ENCODE data around the gene PRKCH. TPM values are rescaled to one million over a fixed set of nuclear protein-coding genes. Genes with fewer than 3 reads are reported as not detected.

The PRKCH gene
- total and polyA plus RNA-seq, 2 experiments from 2014 or later, result 2.4 to 3.5 TPM

DNA sequence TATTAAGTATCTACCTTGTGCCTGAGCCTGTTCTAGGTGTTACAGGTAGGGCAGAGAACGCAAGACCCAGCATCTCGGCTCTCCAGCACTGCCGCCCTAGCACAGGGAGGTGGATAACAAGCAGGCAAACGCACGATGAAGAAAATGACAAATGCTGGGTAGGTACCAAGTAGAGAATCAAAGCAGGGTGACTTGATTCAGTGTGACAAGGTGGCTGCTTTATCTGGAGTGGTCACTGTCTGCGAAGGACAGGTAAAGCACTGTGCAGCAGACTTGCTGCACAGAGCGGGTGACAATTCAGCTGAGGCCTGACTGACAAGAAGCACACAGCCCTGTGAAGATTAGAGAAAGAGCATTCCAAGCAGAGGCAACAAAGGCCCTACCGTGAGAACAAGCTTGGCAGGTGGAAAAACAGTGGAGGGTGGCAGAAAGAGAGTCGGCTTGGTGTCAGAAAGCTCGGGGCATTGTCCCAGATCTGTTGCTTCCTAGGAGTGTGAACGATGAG lies 12.9 kb downstream of the PRKCH start:
- no peaks in the 10 kb centered on the region for H3K9me3 ChIP-seq (ENCODE audit: low read depth)
- H4K20me1 ChIP-seq (ENCODE audit: insufficient read depth), result no peaks in the 10 kb centered on the region
- H3K79me2 ChIP-seq (ENCODE audit: insufficient read depth), result no peaks in the 10 kb centered on the region
- no peaks in the 10 kb centered on the region for H3K36me3 ChIP-seq (ENCODE audit: low read depth)
- H3K4me2 ChIP-seq (ENCODE audit: unreplicated experiment), result no peak overlapping the region
- 0 out of 2 replicates have a peak, but pooled peaks cover 7% of the 10 kb centered on the region for H3K27me3 ChIP-seq (replicated peaks; ENCODE audit: insufficient read depth)
- in situ Hi-C loops (cut with MboI), result no loop called here
- no peaks in the 10 kb centered on the region for H3K9me2 ChIP-seq (ENCODE audit: insufficient read depth)
- no peak overlapping the region for H3K27ac ChIP-seq
- no peak for DNase-seq
- H2AFZ ChIP-seq, result no peak overlapping the region
- no peak for TF ChIP-seq EZH2 (IDR thresholded peaks at IDR 0.05; ENCODE audit: insufficient read depth, poor library complexity, severe bottlenecking)
- no peak for TF ChIP-seq EZH2phosphoT487 (IDR thresholded peaks at IDR 0.05; ENCODE audit: insufficient read depth, low read depth)
- no peak overlapping the region for H3K9ac ChIP-seq
- H3F3A ChIP-seq (ENCODE audit: insufficient read depth), result no peaks in the 10 kb centered on the region
- 71 to 75% methylated on average over 11 of the region's 11 CpGs for WGBS, 2 experiments (ENCODE audit: low coverage in 1 of 2, low lambda C conversion rate in 2 of 2, missing lambda C conversion rate in 2 of 2)
- no peak overlapping the region for H3K4me3 ChIP-seq
- no peaks in the 10 kb centered on the region for H3K4me1 ChIP-seq (ENCODE audit: insufficient read depth)

DNA sequence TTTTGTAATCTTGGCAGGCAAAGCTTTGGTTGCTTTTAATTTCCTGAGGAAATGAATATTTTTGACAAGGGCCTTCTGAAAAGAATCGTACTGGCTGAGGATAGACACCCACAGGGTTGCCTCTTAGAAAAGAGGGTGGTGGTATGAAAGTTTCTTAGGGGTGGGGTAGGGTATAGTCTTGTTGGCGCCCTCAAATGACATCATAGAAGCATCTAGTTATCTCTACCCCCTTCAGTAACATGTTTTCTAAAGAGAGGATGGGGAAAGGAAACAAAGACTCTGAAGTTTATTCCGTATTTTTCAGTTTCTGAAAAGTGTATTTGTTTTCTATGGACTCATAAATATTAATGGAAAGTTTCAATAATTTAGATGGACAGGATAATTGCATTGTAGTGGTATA lies 13.7 kb downstream of the PRKCH start:
- Histone ChIP-seq H3K27ac (no peak overlapping the region), H3K79me2 (ENCODE audit: insufficient read depth) (no peaks in the 10 kb centered on the region), H3K4me2 (ENCODE audit: unreplicated experiment) (no peak overlapping the region), H2AFZ (no peak overlapping the region), H3K9me2 (ENCODE audit: insufficient read depth) (no peaks in the 10 kb centered on the region), H3K27me3 (replicated peaks; ENCODE audit: insufficient read depth) (0 out of 2 replicates have a peak, but pooled peaks cover 7% of the 10 kb centered on the region), H3K9me3 (ENCODE audit: low read depth) (no peaks in the 10 kb centered on the region), H3K9ac (no peak overlapping the region), H3F3A (ENCODE audit: insufficient read depth) (no peaks in the 10 kb centered on the region), H4K20me1 (ENCODE audit: insufficient read depth) (no peaks in the 10 kb centered on the region), H3K4me1 (ENCODE audit: insufficient read depth) (no peaks in the 10 kb centered on the region), H3K4me3 (no peak overlapping the region), H3K36me3 (ENCODE audit: low read depth) (no peaks in the 10 kb centered on the region)
- 39 to 48% methylated on average over 3 of the region's 3 CpGs for WGBS, 2 experiments (ENCODE audit: low coverage in 1 of 2, low lambda C conversion rate in 2 of 2, missing lambda C conversion rate in 2 of 2)
- in situ Hi-C loops (cut with MboI), result no loop called here
- TF ChIP-seq EZH2 (IDR thresholded peaks at IDR 0.05; ENCODE audit: insufficient read depth, poor library complexity, severe bottlenecking) (no peak), EZH2phosphoT487 (IDR thresholded peaks at IDR 0.05; ENCODE audit: insufficient read depth, low read depth) (no peak)
- DNase-seq, result no peak

DNA sequence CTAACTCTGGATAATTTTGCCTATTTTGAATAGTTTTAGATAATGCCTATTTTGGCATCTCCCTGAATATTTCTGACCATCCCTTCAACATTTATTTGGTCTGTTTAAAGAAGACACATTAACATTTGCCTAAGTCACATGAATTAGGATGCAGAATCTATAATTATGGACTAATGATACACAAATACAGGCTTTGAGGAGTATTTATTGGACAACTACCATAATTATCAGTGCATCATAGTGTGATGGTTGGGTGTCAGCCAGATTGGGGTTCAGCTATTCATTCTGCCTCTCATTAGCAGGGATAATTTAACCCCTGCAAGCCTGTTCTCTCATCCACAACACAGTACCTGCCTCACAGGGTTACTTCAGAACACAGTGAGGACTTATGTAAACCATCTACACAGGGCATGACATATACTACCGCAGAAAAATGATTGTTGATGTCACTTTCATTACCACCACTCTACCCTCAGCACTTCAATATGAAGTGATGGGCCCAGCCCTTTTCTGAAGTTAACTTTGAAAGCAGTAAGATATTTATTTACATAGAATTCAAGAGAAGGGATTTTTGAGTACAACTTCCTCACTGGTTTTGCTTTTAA lies 14.4 kb downstream of the PRKCH start:
- Histone ChIP-seq H3K4me3 (no peak overlapping the region), H3K27me3 (replicated peaks; ENCODE audit: insufficient read depth) (0 out of 2 replicates have a peak, but pooled peaks cover 7% of the 10 kb centered on the region), H3F3A (ENCODE audit: insufficient read depth) (no peaks in the 10 kb centered on the region), H4K20me1 (ENCODE audit: insufficient read depth) (no peaks in the 10 kb centered on the region), H3K79me2 (ENCODE audit: insufficient read depth) (no peaks in the 10 kb centered on the region), H3K4me2 (ENCODE audit: unreplicated experiment) (no peak overlapping the region), H3K4me1 (ENCODE audit: insufficient read depth) (no peaks in the 10 kb centered on the region), H3K9me3 (ENCODE audit: low read depth) (no peaks in the 10 kb centered on the region), H3K9me2 (ENCODE audit: insufficient read depth) (no peaks in the 10 kb centered on the region), H2AFZ (no peak overlapping the region), H3K27ac (no peak overlapping the region), H3K9ac (no peak overlapping the region), H3K36me3 (ENCODE audit: low read depth) (no peaks in the 10 kb centered on the region)
- no peak for DNase-seq
- in situ Hi-C loops (cut with MboI), result no loop called here
- 78 to 91% methylated on average over 1 of the region's 1 CpG for WGBS, 2 experiments (ENCODE audit: low coverage in 1 of 2, low lambda C conversion rate in 2 of 2, missing lambda C conversion rate in 2 of 2)
- no peak for TF ChIP-seq EZH2phosphoT487 (IDR thresholded peaks at IDR 0.05; ENCODE audit: insufficient read depth, low read depth)
- no peak for TF ChIP-seq EZH2 (IDR thresholded peaks at IDR 0.05; ENCODE audit: insufficient read depth, poor library complexity, severe bottlenecking)

DNA sequence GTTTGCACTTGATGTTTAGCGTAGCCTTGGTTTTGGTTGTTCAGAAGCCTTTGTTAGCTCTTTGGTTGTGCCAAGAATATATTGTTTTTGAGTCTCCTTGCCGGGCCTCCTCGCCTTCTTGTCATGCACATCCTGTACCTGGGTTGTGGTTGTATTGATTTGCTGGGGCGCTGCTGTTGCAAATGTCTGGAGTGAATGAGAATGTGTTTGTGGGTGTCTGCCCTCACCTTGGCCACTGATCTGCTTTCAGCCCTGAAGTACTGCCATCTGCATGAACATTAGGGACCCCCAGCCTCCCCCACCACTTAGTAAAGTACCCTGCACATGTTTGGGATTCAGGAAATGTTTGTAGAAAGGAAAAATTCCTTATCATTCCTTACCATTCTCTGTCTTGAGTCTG lies 16.5 kb downstream of the PRKCH start:
- H3K9me3 ChIP-seq (ENCODE audit: low read depth), result no peaks in the 10 kb centered on the region
- no peak overlapping the region for H3K9ac ChIP-seq
- TF ChIP-seq EZH2phosphoT487 (IDR thresholded peaks at IDR 0.05; ENCODE audit: insufficient read depth, low read depth), result no peak
- TF ChIP-seq EZH2 (IDR thresholded peaks at IDR 0.05; ENCODE audit: insufficient read depth, poor library complexity, severe bottlenecking), result no peak
- H3K36me3 ChIP-seq (ENCODE audit: low read depth), result no peaks in the 10 kb centered on the region
- no peak overlapping the region for H2AFZ ChIP-seq
- in situ Hi-C loops (cut with MboI), result no loop called here
- no peaks in the 10 kb centered on the region for H3K4me1 ChIP-seq (ENCODE audit: insufficient read depth)
- 55 to 61% methylated on average over 4 of the region's 4 CpGs for WGBS, 2 experiments (ENCODE audit: low coverage in 1 of 2, low lambda C conversion rate in 2 of 2, missing lambda C conversion rate in 2 of 2)
- H3K9me2 ChIP-seq (ENCODE audit: insufficient read depth), result no peaks in the 10 kb centered on the region
- H3F3A ChIP-seq (ENCODE audit: insufficient read depth), result no peaks in the 10 kb centered on the region
- no peak overlapping the region for H3K4me2 ChIP-seq (ENCODE audit: unreplicated experiment)
- no peak overlapping the region for H3K4me3 ChIP-seq
- no peaks in the 10 kb centered on the region for H4K20me1 ChIP-seq (ENCODE audit: insufficient read depth)
- H3K27me3 ChIP-seq (replicated peaks; ENCODE audit: insufficient read depth), result peaks cover 4% of the 10 kb centered on the region; the same call in 1 of the 2 replicates
- no peaks in the 10 kb centered on the region for H3K79me2 ChIP-seq (ENCODE audit: insufficient read depth)
- H3K27ac ChIP-seq, result no peak overlapping the region
- no peak for DNase-seq

Data from GM23248 (cell line).